Fibroblast of the conjunctiva (primary cell): ENCODE results near the gene BAD.
A peak's percentile ranks its signal among the peaks of the same experiment; 100 is the strongest.
"Not testable (repeated sequence)": the region's sequence is repeated elsewhere in the genome, so short reads cannot be mapped to it uniquely, and the experiment has no call there.

Experiments used
- DNase-seq: peaks from one replicate; pipeline ENCODE4 v3.0.0-alpha.2; 2010; ENCODE audit warnings: low read depth

BAD gene

GRCh38 chr11:64314805-64315561 lies 30.5 kb upstream of the BAD start:
- DNase-seq = no peak

GRCh38 chr11:64314146-64314804 lies 29.8 kb upstream of the BAD start:
- DNase-seq = no peak

- DNase-seq = no peak
These were observed 29.2 kb upstream of the BAD start for GRCh38 chr11:64313491-64314145.

- DNase-seq = no peak
These were observed 28.5 kb upstream of the BAD start for GRCh38 chr11:64312947-64313346.

- not testable (repeated sequence) for DNase-seq
These were observed 23.3 kb upstream of the BAD start for GRCh38 chr11:64307795-64308194.

GRCh38 chr11:64306876-64307622 lies 22.6 kb upstream of the BAD start:
- peak; percentile 16 for DNase-seq

GRCh38 chr11:64306563-64306875 lies 22.1 kb upstream of the BAD start:
- DNase-seq = no peak

- peak; percentile 27 for DNase-seq
These were observed 21.5 kb upstream of the BAD start for GRCh38 chr11:64305691-64306562.

- peak; percentile 95 for DNase-seq
These were observed 20.7 kb upstream of the BAD start, which contains the start of gene ESRRA for GRCh38 chr11:64305075-64305690. TSS of gene ESRRA (plus strand) at chr11:64305524. CDS start at chr11:64307180, 1,656 bp downstream.

- peak; percentile 84 for DNase-seq
These were observed 20.0 kb upstream of the BAD start for GRCh38 chr11:64304316-64305072.

- DNase-seq = no peak
These were observed 19.5 kb upstream of the BAD start for GRCh38 chr11:64304032-64304315.

- no peak for DNase-seq
These were observed 18.9 kb upstream of the BAD start for GRCh38 chr11:64303109-64304031.

- DNase-seq = no peak
These were observed 15.6 kb upstream of the BAD start, which contains the start of gene CATSPERZ for GRCh38 chr11:64299847-64300648. TSS of gene CATSPERZ (plus strand) at chr11:64300358. CDS start at chr11:64300411, 53 bp downstream.

GRCh38 chr11:64298966-64299846 lies 14.7 kb upstream of the BAD start:
- DNase-seq = no peak

- no peak for DNase-seq
These were observed 13.4 kb upstream of the BAD start for GRCh38 chr11:64297699-64298358.

GRCh38 chr11:64296830-64297698 lies 12.6 kb upstream of the BAD start:
- no peak for DNase-seq
